IMR-90 (cell line): ENCODE measurements around the gene KCNH2.

Experiments used
- BHLHE40 ChIP-seq: fragments of 150-350 bp; IDR thresholded peaks from 2 replicates; pipeline ENCODE4 v1.6.1; 2016; ENCODE audit warnings: mild to moderate bottlenecking, low read depth, low read length
- CEBPB ChIP-seq: IDR thresholded peaks from 2 replicates; pipeline ENCODE4 v1.6.1; 2012; ENCODE audit warnings: low read depth, low read length, improper control_type of control experiment
- CHD1 ChIP-seq: IDR thresholded peaks from 2 replicates; pipeline ENCODE4 v1.6.1; 2012; ENCODE audit warnings: low read depth, low read length, improper control_type of control experiment
- MAFK ChIP-seq: IDR thresholded peaks from 2 replicates; pipeline ENCODE4 v1.6.1; 2012; ENCODE audit warnings: low read depth, low read length, improper control_type of control experiment
- MAZ ChIP-seq: IDR thresholded peaks from 2 replicates; pipeline ENCODE4 v1.6.1; 2012; ENCODE audit warnings: low read depth, mild to moderate bottlenecking, low read length, improper control_type of control experiment, moderate library complexity, borderline replicate concordance
- POLR2A ChIP-seq: IDR thresholded peaks from 2 replicates; pipeline ENCODE4 v1.6.1; 2012; ENCODE audit warnings: mild to moderate bottlenecking, low read depth, low read length
- RAD21 ChIP-seq: IDR thresholded peaks from 2 replicates; pipeline ENCODE4 v1.6.1; 2012; ENCODE audit warnings: low read length, improper control_type of control experiment
- RCOR1 ChIP-seq: IDR thresholded peaks from 2 replicates; pipeline ENCODE4 v1.6.1; 2012; ENCODE audit warnings: mild to moderate bottlenecking, low read length, improper control_type of control experiment; ENCODE audit not compliant: insufficient replicate concordance
- RFX5 ChIP-seq: IDR thresholded peaks from 2 replicates; pipeline ENCODE4 v1.8.0; 2012; ENCODE audit warnings: low read depth, mild to moderate bottlenecking, low read length, moderate library complexity
- TF ChIP-seq, protein P1 (sequence below): conservative IDR thresholded peaks from 2 replicates; pipeline ENCODE4 v1.5.1; 2012; ENCODE audit warnings: mild to moderate bottlenecking, low read depth, low read length, improper control_type of control experiment
- TF ChIP-seq, protein P2 (sequence below): fragments of 150-350 bp; IDR thresholded peaks from 2 replicates; pipeline ENCODE4 v1.6.1; 2017; ENCODE audit warnings: mild to moderate bottlenecking, antibody characterized with exemption, low read length, low read depth

DNA sequence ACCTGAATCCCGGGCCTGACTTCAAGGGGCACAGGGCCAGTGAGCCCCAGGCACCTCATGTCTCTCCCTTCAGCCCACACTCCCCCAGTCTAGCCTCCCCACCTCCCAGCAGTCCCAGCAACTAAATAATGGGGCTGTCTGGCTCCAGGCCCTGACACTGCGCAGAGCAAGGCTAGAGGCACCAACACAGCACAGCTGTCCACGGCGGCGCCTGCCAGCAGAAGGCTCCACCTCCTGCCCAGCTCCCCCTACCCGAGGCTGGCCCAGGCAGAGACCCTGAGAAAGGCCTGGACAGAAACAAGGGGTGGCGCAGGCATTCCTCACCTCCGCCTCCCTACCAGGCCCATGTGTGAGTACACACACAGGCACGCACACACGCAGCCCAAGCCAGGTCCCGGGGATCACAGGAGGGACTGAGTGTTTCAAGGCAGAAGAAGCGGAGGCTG, 6.1 kb downstream of the KCNH2 start:
- TF ChIP-seq, protein P1, sequence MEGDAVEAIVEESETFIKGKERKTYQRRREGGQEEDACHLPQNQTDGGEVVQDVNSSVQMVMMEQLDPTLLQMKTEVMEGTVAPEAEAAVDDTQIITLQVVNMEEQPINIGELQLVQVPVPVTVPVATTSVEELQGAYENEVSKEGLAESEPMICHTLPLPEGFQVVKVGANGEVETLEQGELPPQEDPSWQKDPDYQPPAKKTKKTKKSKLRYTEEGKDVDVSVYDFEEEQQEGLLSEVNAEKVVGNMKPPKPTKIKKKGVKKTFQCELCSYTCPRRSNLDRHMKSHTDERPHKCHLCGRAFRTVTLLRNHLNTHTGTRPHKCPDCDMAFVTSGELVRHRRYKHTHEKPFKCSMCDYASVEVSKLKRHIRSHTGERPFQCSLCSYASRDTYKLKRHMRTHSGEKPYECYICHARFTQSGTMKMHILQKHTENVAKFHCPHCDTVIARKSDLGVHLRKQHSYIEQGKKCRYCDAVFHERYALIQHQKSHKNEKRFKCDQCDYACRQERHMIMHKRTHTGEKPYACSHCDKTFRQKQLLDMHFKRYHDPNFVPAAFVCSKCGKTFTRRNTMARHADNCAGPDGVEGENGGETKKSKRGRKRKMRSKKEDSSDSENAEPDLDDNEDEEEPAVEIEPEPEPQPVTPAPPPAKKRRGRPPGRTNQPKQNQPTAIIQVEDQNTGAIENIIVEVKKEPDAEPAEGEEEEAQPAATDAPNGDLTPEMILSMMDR = no peak
- TF ChIP-seq MAFK (no peak), CHD1 (no peak), POLR2A (no peak), RFX5 (no peak), BHLHE40 (no peak), RAD21 (no peak), CEBPB (no peak), RCOR1 (no peak), MAZ (no peak)
- TF ChIP-seq, protein P2, sequence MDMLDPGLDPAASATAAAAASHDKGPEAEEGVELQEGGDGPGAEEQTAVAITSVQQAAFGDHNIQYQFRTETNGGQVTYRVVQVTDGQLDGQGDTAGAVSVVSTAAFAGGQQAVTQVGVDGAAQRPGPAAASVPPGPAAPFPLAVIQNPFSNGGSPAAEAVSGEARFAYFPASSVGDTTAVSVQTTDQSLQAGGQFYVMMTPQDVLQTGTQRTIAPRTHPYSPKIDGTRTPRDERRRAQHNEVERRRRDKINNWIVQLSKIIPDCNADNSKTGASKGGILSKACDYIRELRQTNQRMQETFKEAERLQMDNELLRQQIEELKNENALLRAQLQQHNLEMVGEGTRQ = no peak
